ENCODE results near the gene STX1B.

DNA sequence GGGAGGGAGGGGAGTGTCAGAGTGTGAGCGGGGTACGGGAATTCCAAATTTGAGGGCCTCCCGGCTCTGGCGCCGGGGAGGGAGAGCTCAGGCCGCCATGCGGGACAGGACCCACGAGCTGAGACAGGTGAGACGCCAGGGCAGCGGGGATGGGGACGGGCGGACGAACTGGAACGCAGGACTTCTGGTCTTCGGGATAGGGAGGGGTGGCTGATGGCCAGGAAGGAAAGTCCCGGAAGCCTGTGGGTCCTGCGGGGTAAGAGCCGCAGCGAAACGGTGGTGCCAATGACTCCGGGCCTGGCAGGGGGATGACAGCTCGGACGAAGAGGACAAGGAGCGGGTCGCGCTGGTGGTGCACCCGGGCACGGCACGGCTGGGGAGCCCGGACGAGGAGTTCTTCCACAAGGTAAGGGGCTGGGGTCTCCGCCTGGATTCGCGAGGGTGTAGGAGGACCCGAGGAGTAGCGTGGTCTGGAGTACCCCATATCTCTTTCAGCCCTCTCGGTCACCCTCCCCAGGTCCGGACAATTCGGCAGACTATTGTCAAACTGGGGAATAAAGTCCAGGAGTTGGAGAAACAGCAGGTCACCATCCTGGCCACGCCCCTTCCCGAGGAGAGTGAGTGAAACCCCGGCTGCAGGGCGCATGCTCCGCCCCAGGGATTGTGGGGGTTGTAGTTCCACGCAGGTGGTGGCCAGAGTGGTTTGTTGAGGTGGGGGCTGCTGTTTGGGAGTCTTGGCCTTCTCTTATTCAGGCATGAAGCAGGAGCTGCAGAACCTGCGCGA lies 23.5 kb upstream of the STX1B start:
- TF ChIP-seq, protein P1, sequence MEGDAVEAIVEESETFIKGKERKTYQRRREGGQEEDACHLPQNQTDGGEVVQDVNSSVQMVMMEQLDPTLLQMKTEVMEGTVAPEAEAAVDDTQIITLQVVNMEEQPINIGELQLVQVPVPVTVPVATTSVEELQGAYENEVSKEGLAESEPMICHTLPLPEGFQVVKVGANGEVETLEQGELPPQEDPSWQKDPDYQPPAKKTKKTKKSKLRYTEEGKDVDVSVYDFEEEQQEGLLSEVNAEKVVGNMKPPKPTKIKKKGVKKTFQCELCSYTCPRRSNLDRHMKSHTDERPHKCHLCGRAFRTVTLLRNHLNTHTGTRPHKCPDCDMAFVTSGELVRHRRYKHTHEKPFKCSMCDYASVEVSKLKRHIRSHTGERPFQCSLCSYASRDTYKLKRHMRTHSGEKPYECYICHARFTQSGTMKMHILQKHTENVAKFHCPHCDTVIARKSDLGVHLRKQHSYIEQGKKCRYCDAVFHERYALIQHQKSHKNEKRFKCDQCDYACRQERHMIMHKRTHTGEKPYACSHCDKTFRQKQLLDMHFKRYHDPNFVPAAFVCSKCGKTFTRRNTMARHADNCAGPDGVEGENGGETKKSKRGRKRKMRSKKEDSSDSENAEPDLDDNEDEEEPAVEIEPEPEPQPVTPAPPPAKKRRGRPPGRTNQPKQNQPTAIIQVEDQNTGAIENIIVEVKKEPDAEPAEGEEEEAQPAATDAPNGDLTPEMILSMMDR (IDR thresholded peaks at IDR 0.05; ENCODE audit: extremely low read depth in 1 of 2, insufficient read depth in 1 of 2, low read depth in 1 of 2, low read length in 2 of 2), result no peak
- peak; percentile 16 for TF ChIP-seq POLR2AphosphoS5 (IDR thresholded peaks at IDR 0.05; ENCODE audit: insufficient read depth, low read depth, low read length)

Data from endothelial cell of umbilical vein (primary cell).